Measurements from ENCODE around the gene ABHD11. TPM values are rescaled to one million over a fixed set of nuclear protein-coding genes. Genes with fewer than 3 reads are reported as not detected.

ABHD11 gene
- total and polyA plus RNA-seq, 2 experiments from 2014 or later = 18.7 to 24.6 TPM

GRCh38 chr7:73688288-73688687, 50.3 kb downstream of the ABHD11 start (continued):
- TF ChIP-seq REST (IDR thresholded peaks at IDR 0.05; ENCODE audit: unreplicated experiment) (no peak), EZH2 (IDR thresholded peaks at IDR 0.05; ENCODE audit: low read depth, unreplicated experiment) (no peak)

MicroRNAs encoded within 50 kb of the gene (microRNA counts, 767-probe panel; counts per million panel counts)
- microRNA hsa-miR-4284 = not detected

Small RNAs within 50 kb of the gene (microRNA-seq; reads per million reads assigned to microRNA genes)
- gene MIR4284 = not detected

Small RNAs within 50 kb of the gene (small RNA-seq; reads per million reads assigned to genes)
- gene MIR4284 (ENCODE audit: low replicate concordance) = 0.15 reads per million
- gene RN7SL265P (ENCODE audit: low replicate concordance) = not detected

Other genes with a start within 250 kb of the ABHD11 start
- 65.5 and 70.7 TPM in 2 replicates for gene BAZ1B, start 216.5 kb downstream of the ABHD11 start, total RNA-seq (2014; rRNA removed; shearing (Covaris generic))
- 35.8 and 40.4 TPM in 2 replicates for gene BAZ1B, start 216.5 kb downstream of the ABHD11 start, polyA plus RNA-seq (2016; fragmentation: Nextera tagmentation; extraction: Ambion mirVana)
- 12.0 and 17.0 TPM in 2 replicates for gene BCL7B, start 181.1 kb downstream of the ABHD11 start, total RNA-seq (2014; rRNA removed; shearing (Covaris generic))
- gene BCL7B, start 181.1 kb downstream of the ABHD11 start, polyA plus RNA-seq (2016; fragmentation: Nextera tagmentation; extraction: Ambion mirVana) = 18.2 and 18.4 TPM in 2 replicates
- gene TBL2, start 160.2 kb downstream of the ABHD11 start, total RNA-seq (2014; rRNA removed; shearing (Covaris generic)) = 21.7 and 27.8 TPM in 2 replicates
- gene TBL2, start 160.2 kb downstream of the ABHD11 start, polyA plus RNA-seq (2016; fragmentation: Nextera tagmentation; extraction: Ambion mirVana) = 6.9 TPM in 2 replicates
- 8.6 and 25.7 TPM in 2 replicates for gene MLXIPL, start 114.3 kb downstream of the ABHD11 start, total RNA-seq (2014; rRNA removed; shearing (Covaris generic))
- 13.1 and 13.7 TPM in 2 replicates for gene MLXIPL, start 114.3 kb downstream of the ABHD11 start, polyA plus RNA-seq (2016; fragmentation: Nextera tagmentation; extraction: Ambion mirVana)
- gene VPS37D, start 71.0 kb downstream of the ABHD11 start, total RNA-seq (2014; rRNA removed; shearing (Covaris generic)) = 5.6 and 7.0 TPM in 2 replicates
- gene VPS37D, start 71.0 kb downstream of the ABHD11 start, polyA plus RNA-seq (2016; fragmentation: Nextera tagmentation; extraction: Ambion mirVana) = 1.8 and 2.2 TPM in 2 replicates
- gene DNAJC30, start 55.3 kb downstream of the ABHD11 start, total RNA-seq (2014; rRNA removed; shearing (Covaris generic)) = 1.3 and 2.8 TPM in 2 replicates
- 5.2 and 5.6 TPM in 2 replicates for gene DNAJC30, start 55.3 kb downstream of the ABHD11 start, polyA plus RNA-seq (2016; fragmentation: Nextera tagmentation; extraction: Ambion mirVana)
- 57.2 and 62.1 TPM in 2 replicates for gene BUD23, start 55.2 kb downstream of the ABHD11 start, total RNA-seq (2014; rRNA removed; shearing (Covaris generic))
- 117 and 129 TPM in 2 replicates for gene BUD23, start 55.2 kb downstream of the ABHD11 start, polyA plus RNA-seq (2016; fragmentation: Nextera tagmentation; extraction: Ambion mirVana)
- 9.4 and 19.8 TPM in 2 replicates for gene STX1A, start 19.1 kb downstream of the ABHD11 start, total RNA-seq (2014; rRNA removed; shearing (Covaris generic))
- 9.1 and 11.7 TPM in 2 replicates for gene STX1A, start 19.1 kb downstream of the ABHD11 start, polyA plus RNA-seq (2016; fragmentation: Nextera tagmentation; extraction: Ambion mirVana)
- gene CLDN3, start 31.5 kb upstream of the ABHD11 start, total RNA-seq (2014; rRNA removed; shearing (Covaris generic)) = 24.1 and 27.7 TPM in 2 replicates
- 20.1 and 21.4 TPM in 2 replicates for gene CLDN3, start 31.5 kb upstream of the ABHD11 start, polyA plus RNA-seq (2016; fragmentation: Nextera tagmentation; extraction: Ambion mirVana)
- gene CLDN4, start 92.2 kb upstream of the ABHD11 start, total RNA-seq (2014; rRNA removed; shearing (Covaris generic)) = 18.6 and 19.4 TPM in 2 replicates
- 11.6 and 16.5 TPM in 2 replicates for gene CLDN4, start 92.2 kb upstream of the ABHD11 start, polyA plus RNA-seq (2016; fragmentation: Nextera tagmentation; extraction: Ambion mirVana)
- 5.9 and 11.0 TPM in 2 replicates for gene METTL27, start 103.7 kb upstream of the ABHD11 start, total RNA-seq (2014; rRNA removed; shearing (Covaris generic))
- gene METTL27, start 103.7 kb upstream of the ABHD11 start, polyA plus RNA-seq (2016; fragmentation: Nextera tagmentation; extraction: Ambion mirVana) = 7.2 and 10.1 TPM in 2 replicates
- gene TMEM270, start 122.4 kb upstream of the ABHD11 start, total RNA-seq (2014; rRNA removed; shearing (Covaris generic)) = not detected in 2 replicates
- not detected in 2 replicates for gene TMEM270, start 122.4 kb upstream of the ABHD11 start, polyA plus RNA-seq (2016; fragmentation: Nextera tagmentation; extraction: Ambion mirVana)

Data from GM23338 (cell line).